WERI-Rb-1 (cell line): ENCODE measurements around the gene PSMB7.

Experiments
- DNase-seq: peaks from one replicate; pipeline ENCODE4 v3.0.0-alpha.2; 2020
- H3K27ac ChIP-seq: fragments of 250-450 bp; sonication (Bioruptor Pico); 2 replicates; pipeline ENCODE4 v1.5.1; 2020; ENCODE audit warnings: mild to moderate bottlenecking, moderate library complexity
- H3K27me3 ChIP-seq: fragments of 250-450 bp; sonication (Bioruptor Pico); 2 replicates; pipeline ENCODE4 v1.5.1; 2021; ENCODE audit warnings: mild to moderate bottlenecking, low read depth, moderate library complexity; ENCODE audit not compliant: insufficient read depth, severe bottlenecking
- H3K36me3 ChIP-seq: fragments of 250-450 bp; sonication (Bioruptor Pico); 2 replicates; pipeline ENCODE4 v1.5.1; 2020; ENCODE audit warnings: mild to moderate bottlenecking, moderate library complexity
- H3K4me3 ChIP-seq: 2 replicates; pipeline ENCODE4 v1.5.1; 2011; ENCODE audit warnings: low read depth, mild to moderate bottlenecking, control low read depth, low read length
- H3K9me3 ChIP-seq: fragments of 250-450 bp; sonication (Bioruptor Pico); 2 replicates; pipeline ENCODE4 v1.5.1; 2021; ENCODE audit warnings: mild to moderate bottlenecking, moderate library complexity; ENCODE audit not compliant: severe bottlenecking
- TF ChIP-seq, protein P1 (sequence below): IDR thresholded peaks from 2 replicates; pipeline ENCODE4 v1.5.1; 2011; ENCODE audit warnings: low read depth, mild to moderate bottlenecking, control low read depth, inconsistent platforms, low read length

Gene PSMB7

DNA sequence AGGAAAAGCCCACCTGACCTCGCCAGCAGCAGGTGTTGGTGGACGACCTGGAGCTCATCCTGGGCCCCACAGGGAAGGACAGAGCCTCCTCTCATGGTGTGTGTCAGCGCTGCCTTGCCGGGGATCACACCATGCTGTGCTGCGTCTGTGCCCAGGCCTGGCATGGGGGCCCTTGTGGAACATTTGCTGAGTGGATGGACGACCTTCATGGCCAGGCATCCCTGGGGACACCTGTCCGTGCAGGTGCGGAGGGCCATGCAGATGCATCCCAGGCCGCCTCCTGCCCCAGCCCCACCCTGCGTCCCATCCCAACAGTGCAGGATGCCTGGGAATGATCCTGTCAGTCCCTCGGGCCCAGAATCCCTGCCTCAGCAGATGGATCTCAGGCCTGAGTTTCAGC lies 83.7 kb downstream of the PSMB7 start:
- H3K27ac ChIP-seq, result no peak overlapping the region
- H3K9me3 ChIP-seq, result no peaks in the 10 kb centered on the region
- peaks cover 5% of the 10 kb centered on the region for H3K36me3 ChIP-seq
- H3K27me3 ChIP-seq, result no peaks in the 10 kb centered on the region
- TF ChIP-seq, protein P1, sequence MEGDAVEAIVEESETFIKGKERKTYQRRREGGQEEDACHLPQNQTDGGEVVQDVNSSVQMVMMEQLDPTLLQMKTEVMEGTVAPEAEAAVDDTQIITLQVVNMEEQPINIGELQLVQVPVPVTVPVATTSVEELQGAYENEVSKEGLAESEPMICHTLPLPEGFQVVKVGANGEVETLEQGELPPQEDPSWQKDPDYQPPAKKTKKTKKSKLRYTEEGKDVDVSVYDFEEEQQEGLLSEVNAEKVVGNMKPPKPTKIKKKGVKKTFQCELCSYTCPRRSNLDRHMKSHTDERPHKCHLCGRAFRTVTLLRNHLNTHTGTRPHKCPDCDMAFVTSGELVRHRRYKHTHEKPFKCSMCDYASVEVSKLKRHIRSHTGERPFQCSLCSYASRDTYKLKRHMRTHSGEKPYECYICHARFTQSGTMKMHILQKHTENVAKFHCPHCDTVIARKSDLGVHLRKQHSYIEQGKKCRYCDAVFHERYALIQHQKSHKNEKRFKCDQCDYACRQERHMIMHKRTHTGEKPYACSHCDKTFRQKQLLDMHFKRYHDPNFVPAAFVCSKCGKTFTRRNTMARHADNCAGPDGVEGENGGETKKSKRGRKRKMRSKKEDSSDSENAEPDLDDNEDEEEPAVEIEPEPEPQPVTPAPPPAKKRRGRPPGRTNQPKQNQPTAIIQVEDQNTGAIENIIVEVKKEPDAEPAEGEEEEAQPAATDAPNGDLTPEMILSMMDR, result no peak
- no peak overlapping the region for H3K4me3 ChIP-seq
- no peak for DNase-seq

DNA sequence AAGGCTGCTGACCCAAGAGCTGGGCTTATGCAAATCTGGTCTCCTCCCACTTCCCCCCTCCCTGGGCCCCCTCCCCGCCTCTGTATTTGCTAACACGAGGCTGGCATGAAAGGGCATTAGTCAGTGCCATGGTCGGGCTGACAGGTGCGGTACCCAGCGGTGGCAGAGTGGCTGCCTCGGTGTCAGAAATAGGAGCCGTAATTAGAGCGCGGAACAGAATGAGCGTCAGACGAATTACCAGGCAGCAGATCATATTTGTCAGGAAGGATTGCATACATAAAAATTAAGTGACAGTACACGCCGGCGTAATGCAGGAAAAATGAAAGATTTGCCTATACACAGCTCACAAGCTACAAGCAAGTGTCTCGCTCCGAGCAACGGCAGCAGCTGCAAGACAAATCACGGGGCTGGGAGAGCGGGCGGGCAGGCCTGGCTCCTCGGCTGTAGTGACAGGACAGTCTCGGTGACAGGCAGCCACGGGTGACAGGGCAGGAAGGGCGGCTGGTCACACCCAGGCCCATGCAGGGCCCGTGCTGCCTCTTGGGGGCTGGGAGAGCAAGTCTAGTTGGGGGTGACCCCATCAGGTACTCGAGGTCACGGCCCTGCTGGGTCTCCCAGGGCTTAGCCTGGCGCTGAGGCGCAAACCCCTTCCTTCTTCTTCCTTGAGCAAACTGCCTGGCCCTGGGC lies 85.1 kb downstream of the PSMB7 start:
- H3K27me3 ChIP-seq, result no peaks in the 10 kb centered on the region
- H3K4me3 ChIP-seq, result no peak overlapping the region
- TF ChIP-seq, protein P1, result no peak
- peaks cover 9% of the 10 kb centered on the region for H3K36me3 ChIP-seq
- H3K27ac ChIP-seq, result no peak overlapping the region
- no peaks in the 10 kb centered on the region for H3K9me3 ChIP-seq
- DNase-seq, result no peak

DNA sequence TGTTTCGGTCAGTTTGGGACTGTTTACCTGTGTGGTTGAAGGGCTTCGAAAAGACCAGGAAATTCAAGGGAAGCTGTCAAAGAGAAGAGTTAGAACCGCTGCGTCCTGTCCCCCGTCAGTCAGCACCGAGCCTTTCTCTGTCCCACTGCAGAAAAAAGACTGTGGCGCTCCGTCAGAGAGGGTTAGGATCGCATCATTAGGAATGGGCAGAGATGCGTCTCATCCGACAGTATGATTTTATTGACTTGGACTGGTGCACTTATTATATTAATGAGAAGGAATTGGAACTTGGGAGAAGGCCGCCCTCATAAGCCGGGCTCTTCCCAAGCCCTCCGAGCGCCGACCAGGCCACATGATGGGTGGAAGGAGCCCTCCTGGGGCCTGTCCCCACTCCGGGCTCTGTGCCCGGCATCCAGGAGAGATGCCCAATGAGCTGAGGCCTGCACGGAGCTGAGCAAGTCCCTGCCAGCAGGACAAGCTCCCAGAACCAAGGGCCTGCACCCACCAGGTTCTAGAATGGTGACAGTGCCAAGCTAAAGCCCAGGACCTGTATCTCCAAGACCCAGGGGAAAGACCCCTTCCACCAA lies 85.9 kb downstream of the PSMB7 start:
- no peaks in the 10 kb centered on the region for H3K9me3 ChIP-seq
- H3K27me3 ChIP-seq, result no peaks in the 10 kb centered on the region
- TF ChIP-seq, protein P1, result no peak
- no peak overlapping the region for H3K27ac ChIP-seq
- peaks cover 9% of the 10 kb centered on the region for H3K36me3 ChIP-seq
- H3K4me3 ChIP-seq, result no peak overlapping the region
- no peak for DNase-seq

DNA sequence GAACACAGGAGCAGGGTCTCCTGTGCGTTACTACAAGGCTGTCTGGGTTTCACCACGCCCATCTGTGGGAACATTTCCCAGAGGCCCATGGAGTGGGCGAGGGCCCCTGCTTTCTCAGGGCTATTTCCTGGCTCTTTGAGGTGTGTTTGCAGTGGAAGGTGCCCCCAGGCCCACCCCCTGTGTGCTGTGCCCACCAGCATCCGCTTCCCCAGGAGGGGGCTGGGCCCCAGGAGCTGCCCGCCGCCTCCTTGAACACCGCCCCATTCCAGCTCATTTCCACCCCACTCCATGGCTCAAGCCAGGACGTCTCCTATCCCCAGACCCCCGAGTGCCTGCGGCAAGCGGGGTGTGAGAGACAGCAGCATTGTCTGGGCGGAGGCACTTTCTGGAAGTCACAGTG lies 87.0 kb downstream of the PSMB7 start:
- TF ChIP-seq, protein P1, result no peak
- no peak for DNase-seq

DNA sequence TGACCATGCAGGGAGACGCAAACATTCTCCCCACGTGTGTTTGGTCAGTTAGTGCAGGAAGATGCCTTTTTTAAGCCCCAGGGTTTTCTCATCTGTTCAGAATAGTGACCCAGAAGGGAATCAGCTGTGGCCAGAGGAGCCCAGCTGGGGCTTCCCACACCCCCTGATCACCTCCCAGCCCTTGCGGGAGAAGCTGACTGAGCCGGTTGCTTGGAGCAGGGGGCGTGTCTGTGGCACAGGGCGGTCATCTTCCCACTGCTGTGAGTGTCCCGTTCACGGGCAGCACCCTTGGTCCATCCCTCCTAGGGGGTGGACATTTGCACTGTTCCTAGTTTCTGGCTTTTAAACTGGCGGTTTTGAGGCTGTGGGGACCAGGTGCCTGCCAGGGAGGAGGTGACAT lies 87.8 kb downstream of the PSMB7 start:
- TF ChIP-seq, protein P1, result no peak
- peaks cover 9% of the 10 kb centered on the region for H3K36me3 ChIP-seq
- no peaks in the 10 kb centered on the region for H3K9me3 ChIP-seq
- no peak overlapping the region for H3K4me3 ChIP-seq
- no peak for DNase-seq
- H3K27me3 ChIP-seq, result no peaks in the 10 kb centered on the region
- no peak overlapping the region for H3K27ac ChIP-seq

More for the DNA sequence above, 87.0 kb downstream of the PSMB7 start:
- Histone ChIP-seq H3K27me3 (no peaks in the 10 kb centered on the region), H3K4me3 (no peak overlapping the region), H3K36me3 (peaks cover 9% of the 10 kb centered on the region), H3K9me3 (no peaks in the 10 kb centered on the region), H3K27ac (no peak overlapping the region)
